Hippocampal formation (tissue), 2 donors: ENCODE measurements around the gene TMEM234.
"Not testable (repeated sequence)": the region's sequence is repeated elsewhere in the genome, so short reads cannot be mapped to it uniquely, and the experiment has no call there.

Experiments
- DNase-seq, 2 donors: peaks; one replicate each; lab custom pipeline; 2025; lab: John Stamatoyannopoulos, UW

The TMEM234 gene

GRCh38 chr1:32221980-32222755, at the start of gene TMEM234, which contains the start of gene EIF3I:
Gene TMEM234, minus strand, starts transcription at chr1:32222353. Its CDS starts 31 bp downstream, at chr1:32222322.
Gene EIF3I, plus strand, starts transcription at chr1:32222407. Its CDS starts 35 bp downstream, at chr1:32222442.
- peak; percentile 77 to 84 for DNase-seq

GRCh38 chr1:32269744-32270143, 47.6 kb upstream of the TMEM234 start:
- no peak for DNase-seq

- no peak for DNase-seq
Measured at GRCh38 chr1:32266921-32267591, 44.9 kb upstream of the TMEM234 start.

- no peak for DNase-seq
Measured at GRCh38 chr1:32265846-32266245, 43.7 kb upstream of the TMEM234 start.

GRCh38 chr1:32263744-32264143, 41.6 kb upstream of the TMEM234 start:
- no peak for DNase-seq

- not testable (repeated sequence) for DNase-seq
Measured at GRCh38 chr1:32263236-32263593, 41.1 kb upstream of the TMEM234 start.

- no peak for DNase-seq
Measured at GRCh38 chr1:32257227-32257508, 35.0 kb upstream of the TMEM234 start.

GRCh38 chr1:32256473-32257226, 34.5 kb upstream of the TMEM234 start:
- DNase-seq: no peak

- no peak for DNase-seq
Measured at GRCh38 chr1:32255072-32256071, 33.2 kb upstream of the TMEM234 start.

- DNase-seq: no peak
Measured at GRCh38 chr1:32250893-32251716, 29.0 kb upstream of the TMEM234 start, which contains the start of gene LCK. Gene LCK, plus strand, starts transcription at chr1:32251265. Its CDS starts 23,065 bp downstream, at chr1:32274330.

- DNase-seq: no peak
Measured at GRCh38 chr1:32249831-32250525, 27.8 kb upstream of the TMEM234 start.

- no peak for DNase-seq
Measured at GRCh38 chr1:32247983-32248889, 26.1 kb upstream of the TMEM234 start.

GRCh38 chr1:32247452-32247851, 25.3 kb upstream of the TMEM234 start:
- DNase-seq: no peak

GRCh38 chr1:32246888-32247273, 24.7 kb upstream of the TMEM234 start, which contains the start of gene FAM167B:
Gene FAM167B, plus strand, starts transcription at chr1:32247222. Its CDS starts 200 bp downstream, at chr1:32247422.
- DNase-seq: no peak

GRCh38 chr1:32242341-32242851, 20.2 kb upstream of the TMEM234 start:
- DNase-seq: peak; percentile 36 to 58

- DNase-seq: peak; percentile 10 to 47
Measured at GRCh38 chr1:32241001-32241763, 19.0 kb upstream of the TMEM234 start.

GRCh38 chr1:32240140-32240951, 18.2 kb upstream of the TMEM234 start:
- DNase-seq: peak; percentile 4 to 44
